ENCODE data around the gene KLF2. TPM values are rescaled to one million over a fixed set of nuclear protein-coding genes. Genes with fewer than 3 reads are reported as not detected.

The KLF2 gene
- total RNA-seq, 1 donor from 2014 or later: 10.3 TPM

Other genes with a start within 250 kb of the KLF2 start
- 264 TPM for gene TPM4, start 248.3 kb upstream of the KLF2 start, total RNA-seq
- gene RAB8A, start 212.9 kb upstream of the KLF2 start, total RNA-seq: 46.7 TPM
- 0.79 TPM for gene HSH2D, start 181.1 kb upstream of the KLF2 start, total RNA-seq
- gene CIB3, start 151.3 kb upstream of the KLF2 start, total RNA-seq: not detected
- 51.8 TPM for gene FAM32A, start 139.4 kb upstream of the KLF2 start, total RNA-seq
- gene AP1M1, start 126.9 kb upstream of the KLF2 start, total RNA-seq: 24.5 TPM
- 22.0 TPM for gene EPS15L1, start 147.1 kb downstream of the KLF2 start, total RNA-seq
- not detected for gene CALR3, start 171.3 kb downstream of the KLF2 start, total RNA-seq
- gene C19orf44, start 171.6 kb downstream of the KLF2 start, total RNA-seq: 2.9 TPM
- gene CHERP, start 217.6 kb downstream of the KLF2 start, total RNA-seq: 19.8 TPM
- 18.2 TPM for gene SLC35E1, start 247.6 kb downstream of the KLF2 start, total RNA-seq

Measured in skin of body (tissue), 1 donor.